Transverse colon (tissue), 4 donors: ENCODE results near the gene ANO4. TPM values are rescaled to one million over a fixed set of nuclear protein-coding genes. Genes with fewer than 3 reads are reported as not detected.

Experiments
- DNase-seq: peaks from one replicate; pipeline ENCODE4 v3.0.0-alpha.2; 2019
- H3K27ac ChIP-seq, 4 donors: fragments of 200-600 bp; sonication (generic); 2 replicates each; pipeline ENCODE4 v1.5.1; 2016 to 2018; ENCODE audit warnings: inconsistent platforms in 4 of 4
- H3K27me3 ChIP-seq: fragments of 200-600 bp; sonication (generic); 2 replicates; pipeline ENCODE4 v1.5.1; 2017; ENCODE audit warnings: inconsistent platforms
- H3K36me3 ChIP-seq, 4 donors: fragments of 200-600 bp; sonication (generic); 2 replicates each; pipeline ENCODE4 v1.5.1; 2017 to 2019; ENCODE audit warnings: inconsistent platforms in 4 of 4
- H3K4me1 ChIP-seq, 4 donors: fragments of 200-600 bp; sonication (generic); 2 replicates each; pipeline ENCODE4 v1.5.1; 2017 to 2020; ENCODE audit warnings: inconsistent platforms in 4 of 4
- H3K4me3 ChIP-seq, 4 donors: fragments of 200-600 bp; sonication (generic); 1 replicate in 1 of 4; 2 replicates in 3 of 4; pipeline versions ENCODE4 v1.5.1 to v1.6.1; 2017 to 2019; ENCODE audit warnings: inconsistent platforms in 4 of 4
- H3K9me3 ChIP-seq, 2 donors: fragments of 200-600 bp; sonication (generic); 2 replicates each; pipeline ENCODE4 v1.5.1; 2017 to 2019; ENCODE audit warnings: inconsistent platforms in 2 of 2
- EP300 ChIP-seq: sonication (generic); formaldehyde crosslinking; IDR thresholded peaks from one replicate; pipeline ENCODE4 v1.6.1; 2017; ENCODE audit warnings: antibody characterized with exemption, low read depth
- POLR2A ChIP-seq: fragments of 450-650 bp; IDR thresholded peaks from one replicate; pipeline ENCODE4 v1.6.1; 2016; ENCODE audit warnings: antibody characterized with exemption, mild to moderate bottlenecking, moderate library complexity
- POLR2AphosphoS5 ChIP-seq, 3 donors: sonication (generic); formaldehyde crosslinking; IDR thresholded peaks; one replicate each; pipeline ENCODE4 v1.6.1; 2016; ENCODE audit warnings: antibody characterized with exemption in 3 of 3
- WGBS, 2 donors: methylation state at CpG; one replicate each; pipeline ENCODE4 v1.1.5; 2018; ENCODE audit warnings: low coverage in 1 of 2; 5-methylcytosine and 5-hydroxymethylcytosine counted together
- in situ Hi-C, 4 donors: fragments of 200-750 bp; cut with MboI; loops; one replicate each; pipeline versions ENCODE4 v1.15.0 to v1.15.1; 2017; ENCODE audit warnings: low sequenced_read_pairs in 3 of 4, low pct_ligation_motif_present in 1 of 4, low pct_unique_long_range_greater_than_20kb in 1 of 4
- intact Hi-C: fragments of 100-400 bp; cut with DNase I; formaldehyde crosslinking; loops from one replicate; pipeline ENCODE4 v1.15.1; 2023; ENCODE audit warnings: low total_unique reads
- total RNA-seq, 4 donors: library from RNA; depleted of rRNA; stranded (reverse); fragments of >200 nt; gene quantifications; one replicate each; pipeline ENCODE4 v1.1.0, GENCODE V29; 2016
- TF ChIP-seq, protein P1 (sequence below), 5 experiments: fragments of 200-600 bp in 3 of 5; fragments of 450-650 bp in 2 of 5; sonication (generic) in 3 of 5; IDR thresholded peaks; 1 replicate in 2 of 5; 2 replicates in 3 of 5; pipeline ENCODE4 v1.5.1; 2016 to 2017; ENCODE audit warnings: antibody characterized with exemption in 5 of 5, inconsistent platforms in 3 of 5, mild to moderate bottlenecking in 2 of 5, moderate library complexity in 1 of 5

The ANO4 gene
- total RNA-seq, 4 donors from 2014 or later: 0.14 TPM; not detected in 3

DNA sequence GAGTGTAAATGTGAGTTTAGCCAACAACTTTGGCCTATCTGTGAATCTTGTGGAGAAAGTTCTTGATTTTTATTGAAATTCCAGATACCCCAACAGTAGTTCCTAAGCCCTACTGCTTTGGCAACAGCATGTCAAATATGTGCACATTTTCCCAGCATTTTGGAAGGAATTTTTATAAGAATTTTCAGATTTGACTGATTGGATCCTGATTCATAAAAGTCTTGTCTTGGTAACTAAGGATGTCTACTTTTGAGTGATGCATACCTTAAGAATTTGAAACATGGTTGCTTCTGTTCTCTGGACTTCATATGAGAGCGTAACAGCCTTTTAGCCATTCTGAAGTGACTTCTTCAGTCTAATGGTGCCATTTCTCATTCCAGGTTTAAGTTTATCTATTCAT, 106.7 kb downstream of the ANO4 start:
- in situ Hi-C loops: no loop called here
- intact Hi-C loops: no loop called here
- TF ChIP-seq, protein P1, sequence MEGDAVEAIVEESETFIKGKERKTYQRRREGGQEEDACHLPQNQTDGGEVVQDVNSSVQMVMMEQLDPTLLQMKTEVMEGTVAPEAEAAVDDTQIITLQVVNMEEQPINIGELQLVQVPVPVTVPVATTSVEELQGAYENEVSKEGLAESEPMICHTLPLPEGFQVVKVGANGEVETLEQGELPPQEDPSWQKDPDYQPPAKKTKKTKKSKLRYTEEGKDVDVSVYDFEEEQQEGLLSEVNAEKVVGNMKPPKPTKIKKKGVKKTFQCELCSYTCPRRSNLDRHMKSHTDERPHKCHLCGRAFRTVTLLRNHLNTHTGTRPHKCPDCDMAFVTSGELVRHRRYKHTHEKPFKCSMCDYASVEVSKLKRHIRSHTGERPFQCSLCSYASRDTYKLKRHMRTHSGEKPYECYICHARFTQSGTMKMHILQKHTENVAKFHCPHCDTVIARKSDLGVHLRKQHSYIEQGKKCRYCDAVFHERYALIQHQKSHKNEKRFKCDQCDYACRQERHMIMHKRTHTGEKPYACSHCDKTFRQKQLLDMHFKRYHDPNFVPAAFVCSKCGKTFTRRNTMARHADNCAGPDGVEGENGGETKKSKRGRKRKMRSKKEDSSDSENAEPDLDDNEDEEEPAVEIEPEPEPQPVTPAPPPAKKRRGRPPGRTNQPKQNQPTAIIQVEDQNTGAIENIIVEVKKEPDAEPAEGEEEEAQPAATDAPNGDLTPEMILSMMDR (IDR thresholded peaks at IDR 0.05): no peak
- TF ChIP-seq EP300 (no peak), POLR2AphosphoS5 (IDR thresholded peaks at IDR 0.05) (no peak), POLR2A (no peak)

DNA sequence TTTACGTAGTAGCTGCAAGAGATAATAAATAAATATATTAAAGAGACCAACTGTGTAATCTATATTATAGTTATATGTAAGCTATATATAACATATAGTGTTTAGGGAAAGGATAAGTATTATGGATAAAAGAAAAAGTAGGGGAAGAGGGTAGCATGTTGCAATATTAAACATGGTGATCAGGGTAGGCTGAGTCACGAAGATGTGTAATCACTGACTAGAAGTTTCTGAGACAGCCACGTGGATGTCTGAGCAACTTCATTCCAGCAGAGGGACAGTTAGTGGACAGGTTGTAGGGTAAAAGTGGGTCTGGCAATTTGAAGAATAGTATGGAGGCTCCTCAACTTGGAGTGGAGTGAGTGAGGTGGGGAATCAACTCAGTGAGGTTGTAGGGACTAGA, 109.7 kb downstream of the ANO4 start:
- TF ChIP-seq EP300: no peak
- no peak for TF ChIP-seq POLR2AphosphoS5 (IDR thresholded peaks at IDR 0.05)
- TF ChIP-seq, protein P1 (IDR thresholded peaks at IDR 0.05): no peak
- no peak for TF ChIP-seq POLR2A
- in situ Hi-C loops (no loop called here), intact Hi-C loops (no loop called here)
- Histone ChIP-seq H3K4me3 (no peak overlapping the region), H3K4me1 (no peaks in the 10 kb centered on the region), H3K9me3 (no peaks in the 10 kb centered on the region), H3K27ac (no peak overlapping the region), H3K27me3 (no peaks in the 10 kb centered on the region), H3K36me3 (no peaks in the 10 kb centered on the region)
- 60 to 100% methylated on average over 3 of the region's 3 CpGs for WGBS, 2 donors
- DNase-seq: no peak

More for the DNA sequence above, 106.7 kb downstream of the ANO4 start:
- no peak overlapping the region for H3K4me3 ChIP-seq
- H3K27ac ChIP-seq: no peak overlapping the region
- no peak for DNase-seq
- no peaks in the 10 kb centered on the region for H3K9me3 ChIP-seq
- H3K4me1 ChIP-seq: no peaks in the 10 kb centered on the region
- H3K27me3 ChIP-seq: no peaks in the 10 kb centered on the region
- 96 to 100% methylated on average over 1 of the region's 1 CpG for WGBS, 2 donors
- H3K36me3 ChIP-seq: no peaks in the 10 kb centered on the region

DNA sequence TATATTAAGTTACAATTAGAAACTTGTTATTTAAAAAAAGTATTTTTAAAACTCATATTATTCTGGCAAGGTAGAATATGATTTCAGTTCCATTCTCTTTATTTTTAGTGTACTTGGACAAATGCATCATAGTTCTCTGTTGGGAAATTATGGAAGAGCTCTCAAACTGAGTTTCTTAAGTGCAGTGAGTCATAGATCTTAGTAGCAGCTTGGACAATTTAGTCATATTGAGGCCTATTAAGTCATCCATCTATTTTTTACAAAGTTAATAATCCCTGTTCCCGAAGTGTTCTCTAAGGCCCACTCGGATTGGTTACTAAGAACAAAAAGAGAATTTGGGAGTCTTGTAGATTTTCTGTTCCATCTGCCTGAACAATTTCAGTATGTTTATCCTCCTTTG, 113.9 kb downstream of the ANO4 start:
- Histone ChIP-seq H3K9me3 (no peaks in the 10 kb centered on the region), H3K4me1 (no peaks in the 10 kb centered on the region), H3K27ac (no peak overlapping the region), H3K4me3 (no peak overlapping the region), H3K36me3 (no peaks in the 10 kb centered on the region), H3K27me3 (no peaks in the 10 kb centered on the region)
- 75 to 85% methylated on average over 2 of the region's 2 CpGs for WGBS, 2 donors
- intact Hi-C loops (no loop called here), in situ Hi-C loops (no loop called here)
- no peak for DNase-seq
- no peak for TF ChIP-seq EP300
- TF ChIP-seq POLR2AphosphoS5 (IDR thresholded peaks at IDR 0.05): no peak
- no peak for TF ChIP-seq POLR2A
- TF ChIP-seq, protein P1 (IDR thresholded peaks at IDR 0.05): no peak

DNA sequence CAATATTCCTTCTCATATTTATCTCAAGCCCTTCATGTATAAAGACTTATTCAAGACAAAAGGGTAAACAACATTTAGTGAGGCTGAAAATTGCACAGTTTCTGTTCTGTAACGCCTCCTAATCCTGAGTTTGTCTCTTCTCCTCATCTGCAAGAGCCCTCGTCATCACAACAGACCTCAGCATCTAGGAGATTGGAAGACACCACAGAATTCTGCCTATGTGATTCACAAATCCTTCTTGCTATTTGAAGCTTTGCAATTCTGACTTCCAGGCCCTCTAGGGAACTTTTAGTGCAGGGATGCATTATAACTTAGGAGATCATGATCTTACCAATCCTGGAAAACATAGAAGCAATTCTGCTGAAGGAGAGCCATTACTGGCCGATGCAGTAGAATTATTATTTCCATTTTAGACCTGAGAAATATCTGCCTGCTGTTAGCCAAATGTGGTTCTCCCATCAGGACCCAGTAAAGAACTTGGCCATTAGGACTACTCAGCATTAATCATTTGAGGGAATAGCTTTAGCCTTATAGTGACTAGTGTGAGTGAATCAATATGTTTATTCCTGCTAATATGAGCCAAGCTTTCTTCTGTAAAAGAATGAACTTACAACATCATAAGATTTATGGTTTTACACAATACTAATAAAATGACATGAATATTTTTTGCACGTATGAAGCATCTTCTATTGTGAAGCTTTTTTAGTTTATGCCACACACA, 119.5 kb downstream of the ANO4 start:
- no peak overlapping the region for H3K4me3 ChIP-seq
- in situ Hi-C loops: no loop called here
- 77 to 87% methylated on average over 2 to 4 of the region's 4 CpGs for WGBS, 2 donors

More for the DNA sequence above, 119.5 kb downstream of the ANO4 start:
- intact Hi-C loops: no loop called here
- Histone ChIP-seq H3K36me3 (no peaks in the 10 kb centered on the region), H3K27ac (no peak overlapping the region), H3K4me1 (no peaks in the 10 kb centered on the region), H3K27me3 (no peaks in the 10 kb centered on the region), H3K9me3 (no peaks in the 10 kb centered on the region)
- TF ChIP-seq, protein P1 (IDR thresholded peaks at IDR 0.05): no peak
- no peak for TF ChIP-seq POLR2AphosphoS5 (IDR thresholded peaks at IDR 0.05)
- no peak for TF ChIP-seq EP300
- no peak for TF ChIP-seq POLR2A
- DNase-seq: no peak
